ENCODE measurements around the gene SLC44A1.

SLC44A1 gene

GRCh38 chr9:105455836-105456475 lies 211.5 kb downstream of the SLC44A1 start:
- DNase-seq (ENCODE audit: low spot score): no peak
- TF ChIP-seq CTCF (IDR thresholded peaks at IDR 0.05; ENCODE audit: borderline replicate concordance, control extremely low read depth, extremely low read depth, insufficient read depth, missing control alignments): no peak
- in situ Hi-C loops (cut with MboI; ENCODE audit: low sequenced_read_pairs, unreplicated experiment): no loop called here

- TF ChIP-seq CTCF (IDR thresholded peaks at IDR 0.05; ENCODE audit: borderline replicate concordance, control extremely low read depth, extremely low read depth, insufficient read depth, missing control alignments): no peak
- no peak for DNase-seq (ENCODE audit: low spot score)
- in situ Hi-C loops (cut with MboI; ENCODE audit: low sequenced_read_pairs, unreplicated experiment): no loop called here
Observed at GRCh38 chr9:105457560-105458294, 213.3 kb downstream of the SLC44A1 start.

- TF ChIP-seq CTCF (IDR thresholded peaks at IDR 0.05; ENCODE audit: borderline replicate concordance, control extremely low read depth, extremely low read depth, insufficient read depth, missing control alignments): no peak
- no peak for DNase-seq (ENCODE audit: low spot score)
- in situ Hi-C loops (cut with MboI; ENCODE audit: low sequenced_read_pairs, unreplicated experiment): no loop called here
Observed at GRCh38 chr9:105458404-105458803, 214.0 kb downstream of the SLC44A1 start.

- in situ Hi-C loops (cut with MboI; ENCODE audit: low sequenced_read_pairs, unreplicated experiment): no loop called here
- no peak for TF ChIP-seq CTCF (IDR thresholded peaks at IDR 0.05; ENCODE audit: borderline replicate concordance, control extremely low read depth, extremely low read depth, insufficient read depth, missing control alignments)
- DNase-seq (ENCODE audit: low spot score): no peak
Observed at GRCh38 chr9:105459336-105459735, 214.9 kb downstream of the SLC44A1 start.

- no peak for TF ChIP-seq CTCF (IDR thresholded peaks at IDR 0.05; ENCODE audit: borderline replicate concordance, control extremely low read depth, extremely low read depth, insufficient read depth, missing control alignments)
- DNase-seq (ENCODE audit: low spot score): no peak
- in situ Hi-C loops (cut with MboI; ENCODE audit: low sequenced_read_pairs, unreplicated experiment): no loop called here
Observed at GRCh38 chr9:105466898-105467455, 222.5 kb downstream of the SLC44A1 start.

- no peak for DNase-seq (ENCODE audit: low spot score)
- in situ Hi-C loops (cut with MboI; ENCODE audit: low sequenced_read_pairs, unreplicated experiment): no loop called here
- TF ChIP-seq CTCF (IDR thresholded peaks at IDR 0.05; ENCODE audit: borderline replicate concordance, control extremely low read depth, extremely low read depth, insufficient read depth, missing control alignments): no peak
Observed at GRCh38 chr9:105468875-105469274, 224.4 kb downstream of the SLC44A1 start.

Data from GM13976 (cell line).